ENCODE results near the gene RUSC2. TPM values are rescaled to one million over a fixed set of nuclear protein-coding genes. Genes with fewer than 3 reads are reported as not detected.

RUSC2 gene
- total RNA-seq, 2 donors from 2014 or later, result 4.7 to 8.6 TPM

GRCh38 chr9:35515766-35516165 is 25.9 kb downstream of the RUSC2 start:
- Histone ChIP-seq H3K4me3 (no peak overlapping the region), H3K9ac (ENCODE audit: low read depth in 2 of 2, low read length in 2 of 2) (no peak overlapping the region), H3K27me3 (no peaks in the 10 kb centered on the region), H3K4me1 (peaks cover 5% of the 10 kb centered on the region), H3K36me3 (no peaks in the 10 kb centered on the region), H3K9me3 (no peaks in the 10 kb centered on the region), H3K27ac (no peak overlapping the region)
- no peak for DNase-seq
- no peak for TF ChIP-seq CTCF (IDR thresholded peaks at IDR 0.05)
- intact Hi-C loops (cut with DNase I), result no loop called here

- intact Hi-C loops (cut with DNase I), result no loop called here
- Histone ChIP-seq H3K9me3 (no peaks in the 10 kb centered on the region), H3K9ac (ENCODE audit: low read depth in 2 of 2, low read length in 2 of 2) (no peak overlapping the region), H3K36me3 (no peaks in the 10 kb centered on the region), H3K4me3 (no peak overlapping the region), H3K4me1 (no peaks in the 10 kb centered on the region), H3K27ac (peak overlapping the region; percentile 18), H3K27me3 (no peaks in the 10 kb centered on the region)
- DNase-seq, result no peak
- no peak for TF ChIP-seq CTCF (IDR thresholded peaks at IDR 0.05)
Observed at GRCh38 chr9:35516479-35516878, 26.6 kb downstream of the RUSC2 start.

GRCh38 chr9:35517131-35517530 is 27.2 kb downstream of the RUSC2 start:
- Histone ChIP-seq H3K4me1 (no peaks in the 10 kb centered on the region), H3K9ac (ENCODE audit: low read depth in 2 of 2, low read length in 2 of 2) (no peak overlapping the region), H3K36me3 (no peaks in the 10 kb centered on the region), H3K4me3 (no peak overlapping the region), H3K9me3 (no peaks in the 10 kb centered on the region), H3K27ac (peak overlapping the region; percentile 18), H3K27me3 (no peaks in the 10 kb centered on the region)
- no peak for TF ChIP-seq CTCF (IDR thresholded peaks at IDR 0.05)
- intact Hi-C loops (cut with DNase I), result no loop called here
- no peak for DNase-seq

- Histone ChIP-seq H3K27me3 (no peaks in the 10 kb centered on the region), H3K4me1 (no peaks in the 10 kb centered on the region), H3K36me3 (no peaks in the 10 kb centered on the region), H3K27ac (peak overlapping the region; percentile 18), H3K9me3 (no peaks in the 10 kb centered on the region), H3K4me3 (no peak overlapping the region), H3K9ac (ENCODE audit: low read depth in 2 of 2, low read length in 2 of 2) (no peak overlapping the region)
- DNase-seq, result no peak
- no peak for TF ChIP-seq CTCF (IDR thresholded peaks at IDR 0.05)
- intact Hi-C loops (cut with DNase I), result no loop called here
Observed at GRCh38 chr9:35517552-35518224, 27.8 kb downstream of the RUSC2 start.

- no peak for DNase-seq
- H3K4me1 ChIP-seq, result no peaks in the 10 kb centered on the region
- no peak overlapping the region for H3K9ac ChIP-seq (ENCODE audit: low read depth in 2 of 2, low read length in 2 of 2)
Observed at GRCh38 chr9:35518225-35518821, 28.4 kb downstream of the RUSC2 start.

More at GRCh38 chr9:35518225-35518821, 28.4 kb downstream of the RUSC2 start:
- no peaks in the 10 kb centered on the region for H3K27me3 ChIP-seq
- intact Hi-C loops (cut with DNase I), result no loop called here
- no peak overlapping the region for H3K4me3 ChIP-seq
- no peaks in the 10 kb centered on the region for H3K36me3 ChIP-seq
- H3K9me3 ChIP-seq, result no peaks in the 10 kb centered on the region
- no peak for TF ChIP-seq CTCF (IDR thresholded peaks at IDR 0.05)
- H3K27ac ChIP-seq, result peak overlapping the region; percentile 18

Data from colonic mucosa (tissue), 4 donors.